Liver (tissue), 9 donors: ENCODE results near the gene NSD1. TPM values are rescaled to one million over a fixed set of nuclear protein-coding genes. Genes with fewer than 3 reads are reported as not detected.

Source experiments
- DNase-seq: peaks from one replicate; pipeline ENCODE4 v3.0.0-alpha.2; 2017; ENCODE audit warnings: low spot score
- H3K27ac ChIP-seq, 2 donors: one replicate each; pipeline ENCODE4 v1.7.0; 2013; ENCODE audit warnings: inconsistent platforms in 2 of 2, low read length in 2 of 2, control low read depth in 1 of 2, low read depth in 1 of 2, mild to moderate bottlenecking in 1 of 2
- H3K27me3 ChIP-seq, 4 donors: one replicate each; pipeline versions ENCODE4 v1.6.1 to v1.7.0; 2013; ENCODE audit warnings: low read length in 3 of 4, inconsistent platforms in 1 of 4, mild to moderate bottlenecking in 1 of 4, moderate library complexity in 1 of 4; ENCODE audit not compliant: control insufficient read depth in 4 of 4, insufficient read depth in 4 of 4
- H3K36me3 ChIP-seq, 4 donors: one replicate each; pipeline versions ENCODE4 v1.6.1 to v1.7.0; 2013; ENCODE audit warnings: low read length in 3 of 4, mild to moderate bottlenecking in 3 of 4, low read depth in 1 of 4, moderate library complexity in 1 of 4; ENCODE audit not compliant: control insufficient read depth in 4 of 4, insufficient read depth in 3 of 4
- H3K4me1 ChIP-seq, 4 donors: one replicate each; pipeline versions ENCODE4 v1.6.1 to v1.7.0; 2013; ENCODE audit warnings: low read length in 3 of 4, mild to moderate bottlenecking in 3 of 4, moderate library complexity in 1 of 4; ENCODE audit not compliant: control insufficient read depth in 4 of 4, insufficient read depth in 4 of 4
- H3K4me3 ChIP-seq, 3 donors: one replicate each; pipeline versions ENCODE4 v1.6.1 to v1.7.0; 2013; ENCODE audit warnings: low read length in 3 of 3, control low read depth in 1 of 3, low read depth in 1 of 3, mild to moderate bottlenecking in 1 of 3
- H3K9ac ChIP-seq, 2 donors: one replicate each; pipeline ENCODE4 v1.7.0; 2013; ENCODE audit warnings: low read length in 2 of 2, mild to moderate bottlenecking in 2 of 2, moderate library complexity in 2 of 2, control low read depth in 1 of 2, low read depth in 1 of 2
- H3K9me3 ChIP-seq, 4 donors: one replicate each; pipeline versions ENCODE4 v1.6.1 to v1.7.0; 2013; ENCODE audit warnings: low read length in 3 of 4; ENCODE audit not compliant: control insufficient read depth in 4 of 4
- FOXA1 ChIP-seq: IDR thresholded peaks from 2 replicates; pipeline ENCODE4 v1.6.1; 2016; ENCODE audit warnings: antibody characterized with exemption
- FOXA2 ChIP-seq: IDR thresholded peaks from 2 replicates; pipeline ENCODE4 v1.6.1; 2016; ENCODE audit warnings: antibody characterized with exemption
- GABPA ChIP-seq, 2 donors: IDR thresholded peaks in 1 of 2; conservative IDR thresholded peaks in 1 of 2; 2 replicates each; pipeline ENCODE4 v1.6.1; 2016; ENCODE audit warnings: antibody characterized with exemption in 2 of 2, mild to moderate bottlenecking in 1 of 2, moderate library complexity in 1 of 2
- HNF4A ChIP-seq, 2 donors: conservative IDR thresholded peaks; 2 replicates each; pipeline ENCODE4 v1.6.1; 2016; ENCODE audit warnings: antibody characterized with exemption in 2 of 2, mild to moderate bottlenecking in 2 of 2
- HNF4G ChIP-seq: IDR thresholded peaks from 2 replicates; pipeline ENCODE4 v1.6.1; 2016; ENCODE audit warnings: antibody characterized with exemption
- JUND ChIP-seq, 2 donors: IDR thresholded peaks; 2 replicates each; pipeline ENCODE4 v1.6.1; 2016; ENCODE audit warnings: antibody characterized with exemption in 2 of 2
- RAD21 ChIP-seq, 2 donors: IDR thresholded peaks; 2 replicates each; pipeline ENCODE4 v1.6.1; 2016; ENCODE audit warnings: antibody characterized with exemption in 2 of 2, mild to moderate bottlenecking in 2 of 2
- RXRA ChIP-seq, 2 donors: IDR thresholded peaks; 2 replicates each; pipeline ENCODE4 v1.6.1; 2017 to 2018; ENCODE audit warnings: antibody characterized with exemption in 2 of 2, mild to moderate bottlenecking in 1 of 2
- SP1 ChIP-seq: IDR thresholded peaks from 2 replicates; pipeline ENCODE4 v1.6.1; 2018; ENCODE audit warnings: antibody characterized with exemption, mild to moderate bottlenecking
- TAF1 ChIP-seq: conservative IDR thresholded peaks from 2 replicates; pipeline ENCODE4 v1.6.1; 2016; ENCODE audit warnings: antibody characterized with exemption, mild to moderate bottlenecking
- YY1 ChIP-seq: IDR thresholded peaks from 2 replicates; pipeline ENCODE4 v1.6.1; 2016; ENCODE audit warnings: antibody characterized with exemption, mild to moderate bottlenecking
- WGBS: extraction: QIAGEN DNeasy Blood & Tissue Kit; methylation state at CpG from one replicate; pipeline ENCODE4 v1.1.7; 2013; 5-methylcytosine and 5-hydroxymethylcytosine counted together
- polyA plus RNA-seq, 2 donors: library from polyadenylated mRNA; stranded (reverse) in 1 of 2; unstranded in 1 of 2; fragments of 200-250 nt in 1 of 2; fragments of >200 nt in 1 of 2; fragmentation: Nextera tagmentation in 1 of 2; extraction: Ambion mirVana in 1 of 2; gene quantifications; one replicate each; pipeline versions ENCODE4 v1.2.1 to v1.2.3, GENCODE V29; 2013 to 2015
- total RNA-seq, 2 donors: library from RNA; depleted of rRNA; stranded (reverse); fragments of >200 nt; gene quantifications; one replicate each; pipeline ENCODE4 v1.2.3, GENCODE V29; 2014
- TF ChIP-seq, protein P1 (sequence below): IDR thresholded peaks from 2 replicates; pipeline ENCODE4 v1.6.1; 2016; ENCODE audit warnings: antibody characterized with exemption
- TF ChIP-seq, protein P2 (sequence below): IDR thresholded peaks from 2 replicates; pipeline ENCODE4 v1.6.1; 2016; ENCODE audit warnings: antibody characterized with exemption
- TF ChIP-seq, protein P3 (sequence below): IDR thresholded peaks from 2 replicates; pipeline ENCODE4 v1.6.1; 2016; ENCODE audit warnings: antibody characterized with exemption, mild to moderate bottlenecking
- TF ChIP-seq, protein P4 (sequence below): fragments of 150-350 bp; IDR thresholded peaks from 2 replicates; pipeline ENCODE4 v1.5.1; 2017; ENCODE audit warnings: improper control_type of control experiment, low read depth, low read length; ENCODE audit not compliant: missing input control
- donor health status: healthy.
- donor health status: healthy.
- donor health status: healthy.
- donor health status: healthy.
- donor health status: healthy.

The NSD1 gene
- total and polyA plus RNA-seq, 4 donors: 5.3 to 34.1 (median 19.3) TPM

DNA sequence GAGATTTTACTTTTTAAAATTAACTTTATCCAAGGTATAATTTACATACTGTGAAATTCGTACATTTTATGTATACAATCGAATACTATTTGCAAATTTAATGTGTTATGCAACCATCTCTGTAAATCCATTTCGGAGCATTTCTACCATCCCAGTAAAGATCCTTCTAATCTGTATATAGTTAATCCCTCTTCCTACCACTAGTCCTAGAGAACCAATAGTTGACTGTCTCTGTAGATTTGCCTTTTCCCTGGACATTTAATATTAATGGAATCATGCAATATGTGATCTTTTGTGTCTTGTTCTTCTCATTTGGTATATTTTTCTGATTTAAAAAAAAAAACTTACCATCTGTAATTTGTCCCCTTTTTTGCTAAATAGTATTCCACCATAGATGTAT lies 95.2 kb downstream of the NSD1 start:
- no peaks in the 10 kb centered on the region for H3K9me3 ChIP-seq
- H3K36me3 ChIP-seq: peaks cover 0 to 10% (median 3%) of the 10 kb centered on the region in 4 donors
- TF ChIP-seq, protein P1, sequence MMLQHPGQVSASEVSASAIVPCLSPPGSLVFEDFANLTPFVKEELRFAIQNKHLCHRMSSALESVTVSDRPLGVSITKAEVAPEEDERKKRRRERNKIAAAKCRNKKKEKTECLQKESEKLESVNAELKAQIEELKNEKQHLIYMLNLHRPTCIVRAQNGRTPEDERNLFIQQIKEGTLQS: no peak
- no peak for TF ChIP-seq GABPA (IDR thresholded peaks at IDR 0.05 in 1 of 2, conservative IDR thresholded peaks at IDR 0.05 in 1 of 2)
- TF ChIP-seq, protein P2, sequence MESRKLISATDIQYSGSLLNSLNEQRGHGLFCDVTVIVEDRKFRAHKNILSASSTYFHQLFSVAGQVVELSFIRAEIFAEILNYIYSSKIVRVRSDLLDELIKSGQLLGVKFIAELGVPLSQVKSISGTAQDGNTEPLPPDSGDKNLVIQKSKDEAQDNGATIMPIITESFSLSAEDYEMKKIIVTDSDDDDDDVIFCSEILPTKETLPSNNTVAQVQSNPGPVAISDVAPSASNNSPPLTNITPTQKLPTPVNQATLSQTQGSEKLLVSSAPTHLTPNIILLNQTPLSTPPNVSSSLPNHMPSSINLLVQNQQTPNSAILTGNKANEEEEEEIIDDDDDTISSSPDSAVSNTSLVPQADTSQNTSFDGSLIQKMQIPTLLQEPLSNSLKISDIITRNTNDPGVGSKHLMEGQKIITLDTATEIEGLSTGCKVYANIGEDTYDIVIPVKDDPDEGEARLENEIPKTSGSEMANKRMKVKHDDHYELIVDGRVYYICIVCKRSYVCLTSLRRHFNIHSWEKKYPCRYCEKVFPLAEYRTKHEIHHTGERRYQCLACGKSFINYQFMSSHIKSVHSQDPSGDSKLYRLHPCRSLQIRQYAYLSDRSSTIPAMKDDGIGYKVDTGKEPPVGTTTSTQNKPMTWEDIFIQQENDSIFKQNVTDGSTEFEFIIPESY: no peak
- TF ChIP-seq, protein P3, sequence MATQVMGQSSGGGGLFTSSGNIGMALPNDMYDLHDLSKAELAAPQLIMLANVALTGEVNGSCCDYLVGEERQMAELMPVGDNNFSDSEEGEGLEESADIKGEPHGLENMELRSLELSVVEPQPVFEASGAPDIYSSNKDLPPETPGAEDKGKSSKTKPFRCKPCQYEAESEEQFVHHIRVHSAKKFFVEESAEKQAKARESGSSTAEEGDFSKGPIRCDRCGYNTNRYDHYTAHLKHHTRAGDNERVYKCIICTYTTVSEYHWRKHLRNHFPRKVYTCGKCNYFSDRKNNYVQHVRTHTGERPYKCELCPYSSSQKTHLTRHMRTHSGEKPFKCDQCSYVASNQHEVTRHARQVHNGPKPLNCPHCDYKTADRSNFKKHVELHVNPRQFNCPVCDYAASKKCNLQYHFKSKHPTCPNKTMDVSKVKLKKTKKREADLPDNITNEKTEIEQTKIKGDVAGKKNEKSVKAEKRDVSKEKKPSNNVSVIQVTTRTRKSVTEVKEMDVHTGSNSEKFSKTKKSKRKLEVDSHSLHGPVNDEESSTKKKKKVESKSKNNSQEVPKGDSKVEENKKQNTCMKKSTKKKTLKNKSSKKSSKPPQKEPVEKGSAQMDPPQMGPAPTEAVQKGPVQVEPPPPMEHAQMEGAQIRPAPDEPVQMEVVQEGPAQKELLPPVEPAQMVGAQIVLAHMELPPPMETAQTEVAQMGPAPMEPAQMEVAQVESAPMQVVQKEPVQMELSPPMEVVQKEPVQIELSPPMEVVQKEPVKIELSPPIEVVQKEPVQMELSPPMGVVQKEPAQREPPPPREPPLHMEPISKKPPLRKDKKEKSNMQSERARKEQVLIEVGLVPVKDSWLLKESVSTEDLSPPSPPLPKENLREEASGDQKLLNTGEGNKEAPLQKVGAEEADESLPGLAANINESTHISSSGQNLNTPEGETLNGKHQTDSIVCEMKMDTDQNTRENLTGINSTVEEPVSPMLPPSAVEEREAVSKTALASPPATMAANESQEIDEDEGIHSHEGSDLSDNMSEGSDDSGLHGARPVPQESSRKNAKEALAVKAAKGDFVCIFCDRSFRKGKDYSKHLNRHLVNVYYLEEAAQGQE: no peak
- no peak for TF ChIP-seq YY1
- TF ChIP-seq TAF1: no peak
- no peak for TF ChIP-seq FOXA1
- no peak for TF ChIP-seq FOXA2
- TF ChIP-seq JUND (IDR thresholded peaks at IDR 0.05): no peak
- no peak for TF ChIP-seq HNF4G
- TF ChIP-seq HNF4A (conservative IDR thresholded peaks at IDR 0.05): no peak
- no peak for TF ChIP-seq RXRA (IDR thresholded peaks at IDR 0.05)
- TF ChIP-seq SP1: no peak
- TF ChIP-seq, protein P4, sequence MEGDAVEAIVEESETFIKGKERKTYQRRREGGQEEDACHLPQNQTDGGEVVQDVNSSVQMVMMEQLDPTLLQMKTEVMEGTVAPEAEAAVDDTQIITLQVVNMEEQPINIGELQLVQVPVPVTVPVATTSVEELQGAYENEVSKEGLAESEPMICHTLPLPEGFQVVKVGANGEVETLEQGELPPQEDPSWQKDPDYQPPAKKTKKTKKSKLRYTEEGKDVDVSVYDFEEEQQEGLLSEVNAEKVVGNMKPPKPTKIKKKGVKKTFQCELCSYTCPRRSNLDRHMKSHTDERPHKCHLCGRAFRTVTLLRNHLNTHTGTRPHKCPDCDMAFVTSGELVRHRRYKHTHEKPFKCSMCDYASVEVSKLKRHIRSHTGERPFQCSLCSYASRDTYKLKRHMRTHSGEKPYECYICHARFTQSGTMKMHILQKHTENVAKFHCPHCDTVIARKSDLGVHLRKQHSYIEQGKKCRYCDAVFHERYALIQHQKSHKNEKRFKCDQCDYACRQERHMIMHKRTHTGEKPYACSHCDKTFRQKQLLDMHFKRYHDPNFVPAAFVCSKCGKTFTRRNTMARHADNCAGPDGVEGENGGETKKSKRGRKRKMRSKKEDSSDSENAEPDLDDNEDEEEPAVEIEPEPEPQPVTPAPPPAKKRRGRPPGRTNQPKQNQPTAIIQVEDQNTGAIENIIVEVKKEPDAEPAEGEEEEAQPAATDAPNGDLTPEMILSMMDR: no peak
- H3K27ac ChIP-seq: no peak overlapping the region
- DNase-seq: no peak
- H3K4me1 ChIP-seq: no peaks in the 10 kb centered on the region
- no peak overlapping the region for H3K4me3 ChIP-seq
- no peak overlapping the region for H3K9ac ChIP-seq
- WGBS: 98% methylated on average over 3 of the region's 3 CpGs
- no peaks in the 10 kb centered on the region for H3K27me3 ChIP-seq

DNA sequence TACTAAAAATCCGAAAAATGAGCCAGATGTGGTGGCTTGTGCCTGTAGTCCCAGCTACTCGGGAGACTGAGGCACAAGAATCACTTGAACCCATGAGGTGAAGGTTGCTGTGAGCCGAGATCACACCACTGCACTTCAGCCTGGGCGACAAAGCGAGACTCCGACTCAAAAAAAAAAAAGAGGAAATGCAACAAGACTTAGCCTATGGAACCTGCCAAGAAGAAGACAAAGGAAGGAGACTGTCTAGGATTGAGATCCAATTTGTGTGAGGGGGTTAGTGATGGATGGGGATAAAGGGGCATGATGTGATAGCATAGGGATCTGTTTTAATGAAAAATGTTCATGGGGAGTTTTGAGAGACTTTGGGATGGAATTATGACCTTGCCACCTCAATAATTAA lies 97.1 kb downstream of the NSD1 start:
- Histone ChIP-seq H3K27ac (no peak overlapping the region), H3K36me3 (peaks cover 0 to 16% (median 3%) of the 10 kb centered on the region in 4 donors), H3K4me1 (no peaks in the 10 kb centered on the region), H3K27me3 (no peaks in the 10 kb centered on the region), H3K9ac (no peak overlapping the region), H3K9me3 (no peaks in the 10 kb centered on the region), H3K4me3 (no peak overlapping the region)
- TF ChIP-seq HNF4A (conservative IDR thresholded peaks at IDR 0.05): no peak
- TF ChIP-seq, protein P4: no peak
- TF ChIP-seq, protein P3: no peak
- TF ChIP-seq, protein P1: no peak
- no peak for TF ChIP-seq YY1
- TF ChIP-seq RAD21 (IDR thresholded peaks at IDR 0.05): no peak
- WGBS: 91% methylated on average over 6 of the region's 6 CpGs
- DNase-seq: no peak
